Common myeloid progenitor, CD34-positive (primary cell): Measurements from ENCODE around the gene ARHGAP8.

ENCODE experiments used
- CTCF ChIA-PET: fragments of 350-600 bp; sonication (Branson Sonifier 250); formaldehyde crosslinking; loops from one replicate; lab custom pipeline; 2021; ENCODE audit warnings: antibody characterized with exemption; lab: Charles Lee
- POLR2A ChIA-PET: fragments of 350-600 bp; sonication (Branson Sonifier 250); formaldehyde crosslinking; loops from one replicate; lab custom pipeline; 2021; ENCODE audit warnings: antibody characterized with exemption; lab: Charles Lee
- DNase-seq, 3 donors: peaks; one replicate each; pipeline versions ENCODE4 v3.0.0 to v3.0.0-alpha.2; 2013
- H3K27ac ChIP-seq, 2 experiments: 1 replicate in 1 of 2; 2 replicates in 1 of 2; pipeline ENCODE4 v1.7.0; 2013; ENCODE audit warnings: inconsistent platforms in 2 of 2, low read length in 2 of 2, mild to moderate bottlenecking in 2 of 2, low read depth in 1 of 2, moderate library complexity in 1 of 2; ENCODE audit not compliant: severe bottlenecking in 2 of 2, insufficient read depth in 1 of 2, poor library complexity in 1 of 2
- H3K27me3 ChIP-seq, 5 experiments: replicated peaks in 2 of 5; 1 replicate in 3 of 5; 2 replicates in 2 of 5; pipeline versions ENCODE4 v1.6.1 to v1.7.0; 2013; ENCODE audit warnings: low read length in 4 of 5, mild to moderate bottlenecking in 2 of 5, moderate library complexity in 2 of 5, inconsistent platforms in 1 of 5; ENCODE audit not compliant: insufficient read depth in 5 of 5, control insufficient read depth in 4 of 5
- H3K36me3 ChIP-seq, 4 experiments: 1 replicate in 2 of 4; 2 replicates in 2 of 4; pipeline versions ENCODE4 v1.6.1 to v1.7.0; 2013; ENCODE audit warnings: low read length in 3 of 4, control low read depth in 1 of 4, mild to moderate bottlenecking in 1 of 4; ENCODE audit not compliant: control insufficient read depth in 4 of 4, insufficient read depth in 4 of 4
- H3K4me1 ChIP-seq, 4 experiments: 1 replicate in 3 of 4; 2 replicates in 1 of 4; pipeline versions ENCODE4 v1.6.1 to v1.7.1; 2013; ENCODE audit warnings: low read length in 3 of 4, mild to moderate bottlenecking in 3 of 4, control low read depth in 1 of 4, inconsistent platforms in 1 of 4, moderate library complexity in 1 of 4; ENCODE audit not compliant: control insufficient read depth in 4 of 4, insufficient read depth in 4 of 4; ENCODE audit errors: control extremely low read depth in 1 of 4
- H3K4me3 ChIP-seq, 7 experiments: 1 replicate in 4 of 7; 2 replicates in 3 of 7; pipeline versions ENCODE4 v1.5.1 to v1.7.0; 2013; ENCODE audit warnings: mild to moderate bottlenecking in 7 of 7, low read length in 6 of 7, moderate library complexity in 6 of 7, inconsistent platforms in 2 of 7, low read depth in 2 of 7, control low read depth in 1 of 7; ENCODE audit not compliant: insufficient read depth in 4 of 7, control insufficient read depth in 1 of 7; ENCODE audit errors: extremely low read depth in 1 of 7
- H3K9me3 ChIP-seq, 5 experiments: 1 replicate in 4 of 5; 2 replicates in 1 of 5; pipeline versions ENCODE4 v1.6.1 to v1.7.1; 2013; ENCODE audit warnings: low read length in 4 of 5, mild to moderate bottlenecking in 2 of 5, inconsistent platforms in 1 of 5, low read depth in 1 of 5, moderate library complexity in 1 of 5; ENCODE audit not compliant: control insufficient read depth in 4 of 5, insufficient read depth in 2 of 5; ENCODE audit errors: control extremely low read depth in 1 of 5
- WGBS: methylation state at CpG from one replicate; pipeline ENCODE4 v1.1.5; 2013; ENCODE audit not compliant: insufficient coverage; 5-methylcytosine and 5-hydroxymethylcytosine counted together

The ARHGAP8 gene

DNA sequence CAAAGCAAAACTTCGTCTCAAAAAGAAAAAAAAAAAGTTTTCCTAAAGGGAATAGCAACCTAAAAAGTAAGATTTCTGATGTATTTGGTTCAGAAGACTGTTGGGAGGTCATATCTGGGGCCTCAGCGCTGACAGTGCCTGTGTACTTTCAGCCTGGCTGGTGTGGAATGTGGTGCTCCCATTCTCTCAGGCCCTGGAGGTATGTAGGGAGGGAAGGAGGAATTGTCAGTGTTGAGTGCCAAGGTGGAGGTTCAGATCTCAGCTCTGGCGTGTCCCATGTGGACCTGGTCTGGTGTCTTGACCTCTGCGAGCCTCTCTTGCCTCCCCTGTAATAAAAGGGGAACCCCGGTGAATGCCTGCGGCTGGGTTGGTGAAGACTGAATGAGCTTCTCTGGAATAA lies 28.0 kb upstream of the ARHGAP8 start:
- DNase-seq, result no peak
- ChIA-PET CTCF (interaction anchor here (0.6 to 1.7 kb wide), 4 partner anchors 11 to 812 kb away, joined by 3 to 5 read pairs (median 4); no protein-coding TSS in a partner anchor), POLR2A (no interaction called here)
- H3K4me1 ChIP-seq, result peaks cover 0 to 24% (median 23%) of the 10 kb centered on the region in 4 experiments
- H3K4me3 ChIP-seq, result no peak overlapping the region
- H3K36me3 ChIP-seq, result peaks cover 0 to 41% (median 19%) of the 10 kb centered on the region in 4 experiments
- no peak overlapping the region for H3K27ac ChIP-seq
- no peaks in the 10 kb centered on the region for H3K27me3 ChIP-seq
- whole genome bisulfite sequencing, result 97% methylated on average over 4 of the region's 6 CpGs
- no peaks in the 10 kb centered on the region for H3K9me3 ChIP-seq

DNA sequence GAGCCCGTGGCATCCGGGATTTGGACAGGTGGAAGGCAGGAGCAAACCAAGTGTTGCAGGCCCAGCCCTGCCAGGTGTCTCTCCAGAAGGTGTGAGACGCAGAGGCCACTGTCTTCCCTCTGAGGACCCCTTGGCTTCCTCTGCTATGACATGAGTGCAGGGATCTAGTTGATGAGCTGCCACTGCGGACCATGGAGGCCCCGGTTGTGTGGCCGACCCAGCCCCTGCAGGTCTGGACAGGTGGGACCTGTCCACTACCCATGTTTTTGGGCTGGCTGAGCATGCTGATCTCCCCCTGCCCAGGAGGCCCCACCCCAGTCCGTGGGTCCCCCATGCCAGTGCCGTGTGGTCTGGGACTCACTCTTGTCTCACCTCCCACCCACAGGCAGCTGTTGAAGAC lies 27.5 kb upstream of the ARHGAP8 start:
- Histone ChIP-seq H3K9me3 (no peaks in the 10 kb centered on the region), H3K27me3 (no peaks in the 10 kb centered on the region), H3K27ac (no peak overlapping the region), H3K4me1 (peaks cover 0 to 29% (median 27%) of the 10 kb centered on the region in 4 experiments), H3K4me3 (no peak overlapping the region), H3K36me3 (peaks cover 0 to 40% (median 17%) of the 10 kb centered on the region in 4 experiments)
- DNase-seq, result no peak
- ChIA-PET POLR2A (no interaction called here), CTCF (interaction anchor here (0.6 to 1.7 kb wide), 4 partner anchors 11 to 812 kb away, joined by 3 to 5 read pairs (median 4); no protein-coding TSS in a partner anchor)
- 95% methylated on average over 8 of the region's 8 CpGs for WGBS

GRCh38 chr22:44726439-44726838 lies 25.9 kb upstream of the ARHGAP8 start:
- no peak overlapping the region for H3K4me3 ChIP-seq
- no peak for DNase-seq
- H3K27me3 ChIP-seq, result no peaks in the 10 kb centered on the region
- no peak overlapping the region for H3K27ac ChIP-seq
- H3K4me1 ChIP-seq, result peaks cover 0 to 39% (median 35%) of the 10 kb centered on the region in 4 experiments
- 100% methylated on average over 10 of the region's 11 CpGs for WGBS
- ChIA-PET CTCF (interaction anchor here (0.7 to 11.2 kb wide), 2 partner anchors 30 to 42 kb away, joined by 4 to 156 read pairs; no protein-coding TSS in a partner anchor), POLR2A (no interaction called here)
- peaks cover 0 to 40% (median 14%) of the 10 kb centered on the region in 4 experiments for H3K36me3 ChIP-seq
- no peaks in the 10 kb centered on the region for H3K9me3 ChIP-seq

DNA sequence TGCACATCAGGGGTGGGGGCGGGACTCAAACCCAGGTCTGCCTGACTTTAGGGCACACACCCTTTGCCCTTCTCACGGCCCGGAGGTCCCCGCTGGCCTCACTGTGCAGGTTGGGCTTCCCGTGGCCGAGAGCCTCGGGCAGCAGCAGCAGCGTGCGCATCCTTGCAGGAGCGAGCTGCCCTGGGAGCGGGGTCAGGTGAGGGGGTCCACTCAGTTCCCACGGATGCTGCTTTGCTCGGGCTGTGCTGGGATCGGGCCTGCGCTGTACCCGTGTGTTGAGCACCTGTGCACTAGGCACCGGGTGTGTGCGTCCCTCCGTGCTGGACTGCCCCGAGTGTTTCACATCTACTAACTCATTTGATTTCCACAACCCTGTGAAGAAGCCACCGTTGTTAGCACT lies 25.2 kb upstream of the ARHGAP8 start:
- no peaks in the 10 kb centered on the region for H3K27me3 ChIP-seq
- no peak for DNase-seq
- WGBS, result 98% methylated on average over 20 of the region's 21 CpGs
- ChIA-PET CTCF (interaction anchor here (11.2 kb wide), 1 partner anchor 31 kb away, joined by 156 read pairs; no protein-coding TSS in a partner anchor), POLR2A (no interaction called here)
- H3K27ac ChIP-seq, result no peak overlapping the region
- H3K36me3 ChIP-seq, result peaks cover 0 to 34% (median 12%) of the 10 kb centered on the region in 4 experiments
- peaks cover 0 to 39% (median 35%) of the 10 kb centered on the region in 4 experiments for H3K4me1 ChIP-seq
- H3K9me3 ChIP-seq, result no peaks in the 10 kb centered on the region
- no peak overlapping the region for H3K4me3 ChIP-seq

DNA sequence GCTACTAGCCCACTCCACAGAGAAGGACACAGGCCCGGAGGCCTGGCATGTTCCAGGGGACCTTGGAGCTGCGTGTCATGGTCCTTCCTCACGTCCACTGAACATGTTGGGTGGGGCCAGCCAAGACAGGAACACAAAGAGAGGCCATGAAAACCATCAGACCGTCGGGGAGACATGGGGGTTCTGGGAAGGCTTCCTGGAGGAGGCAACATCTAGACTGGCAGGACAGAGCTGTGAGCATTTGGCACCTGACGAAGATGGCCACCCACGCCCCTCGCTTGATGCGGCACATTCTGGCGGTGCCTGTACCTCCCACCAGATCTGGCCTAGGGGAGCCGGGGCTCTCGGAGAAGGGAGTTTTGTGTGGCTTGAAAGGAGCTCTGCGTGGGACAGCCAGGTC lies 24.7 kb upstream of the ARHGAP8 start:
- no peaks in the 10 kb centered on the region for H3K9me3 ChIP-seq
- peaks cover 0 to 39% (median 35%) of the 10 kb centered on the region in 4 experiments for H3K4me1 ChIP-seq
- POLR2A ChIA-PET, result interaction anchor here (1.3 kb wide), 1 partner anchor 26 kb away, joined by 3 read pairs; the partner anchor contains the start of gene PRR5
- CTCF ChIA-PET, result interaction anchor here (1.7 to 11.2 kb wide), 2 partner anchors 11 to 31 kb away, joined by 5 to 156 read pairs; no protein-coding TSS in a partner anchor
- H3K27me3 ChIP-seq, result no peaks in the 10 kb centered on the region
- WGBS, result 85% methylated on average over 11 of the region's 13 CpGs
- H3K36me3 ChIP-seq, result peaks cover 0 to 30% (median 13%) of the 10 kb centered on the region in 4 experiments
- H3K27ac ChIP-seq, result no peak overlapping the region
- DNase-seq, result no peak
- no peak overlapping the region for H3K4me3 ChIP-seq

DNA sequence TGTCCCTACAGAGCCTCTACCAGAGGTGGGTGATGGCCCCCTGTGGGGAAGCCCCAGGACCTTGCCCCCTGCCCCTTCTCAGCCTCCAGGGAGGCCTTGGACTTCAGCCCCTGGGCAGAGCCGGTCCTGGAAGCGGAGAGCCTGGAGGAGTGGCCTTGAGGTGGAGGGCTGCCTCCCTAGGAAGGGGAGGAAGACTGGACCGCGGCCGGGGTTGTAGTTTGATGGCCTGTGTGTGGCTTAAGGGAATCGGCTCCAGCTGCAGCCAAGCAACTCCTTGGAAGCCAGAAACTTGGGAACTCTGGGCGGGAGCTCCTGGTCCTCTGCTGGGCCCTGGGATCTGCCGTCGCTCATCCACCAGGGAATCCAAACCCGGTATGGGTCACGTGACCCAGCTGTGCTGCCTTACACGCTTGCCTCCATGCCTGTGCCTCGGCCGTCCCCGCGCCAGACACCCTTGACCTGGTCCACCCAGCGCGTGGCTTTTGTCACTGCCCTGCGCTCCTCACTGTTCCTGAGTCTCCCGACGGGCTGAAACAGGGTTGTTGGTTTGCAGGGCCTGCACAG lies 23.5 kb upstream of the ARHGAP8 start:
- Histone ChIP-seq H3K4me1 (peaks cover 0 to 39% (median 35%) of the 10 kb centered on the region in 4 experiments), H3K9me3 (no peaks in the 10 kb centered on the region), H3K36me3 (peaks cover 0 to 30% (median 13%) of the 10 kb centered on the region in 4 experiments), H3K4me3 (peak overlapping the region in 3 of 7 experiments; percentile 1 to 43 (median 11)), H3K27me3 (no peaks in the 10 kb centered on the region), H3K27ac (no peak overlapping the region)
- ChIA-PET CTCF (interaction anchor here (1.0 to 11.2 kb wide), 8 partner anchors 10 to 46 kb away, joined by 3 to 156 read pairs (median 4); no protein-coding TSS in a partner anchor), POLR2A (interaction anchor here (1.0 to 1.3 kb wide), 3 partner anchors 17 to 52 kb away, joined by 3 to 4 read pairs (median 3); partner anchors contain the start of gene PRR5)
- DNase-seq, result no peak
- 68% methylated on average over 19 of the region's 21 CpGs for WGBS
